Measurements from ENCODE around the gene ABCD2.

- TF ChIP-seq CTCF (IDR thresholded peaks at IDR 0.05) (no peak), POLR2A (IDR thresholded peaks at IDR 0.05) (no peak)
These were observed 109.6 kb downstream of the ABCD2 start for GRCh38 chr12:39510001-39510400.
